GM21717 (cell line): Measurements from ENCODE around the gene DBX2.
"Not testable (repeated sequence)": the region's sequence is repeated elsewhere in the genome, so short reads cannot be mapped to it uniquely, and the experiment has no call there.

Experiments used
- ATAC-seq: cut with Tn5 transposase; IDR thresholded peaks from one replicate; pipeline ENCODE4 v1.9.1; 2021; ENCODE audit warnings: mild to moderate bottlenecking, moderate library complexity; ENCODE audit not compliant: unreplicated experiment

Gene DBX2

DNA sequence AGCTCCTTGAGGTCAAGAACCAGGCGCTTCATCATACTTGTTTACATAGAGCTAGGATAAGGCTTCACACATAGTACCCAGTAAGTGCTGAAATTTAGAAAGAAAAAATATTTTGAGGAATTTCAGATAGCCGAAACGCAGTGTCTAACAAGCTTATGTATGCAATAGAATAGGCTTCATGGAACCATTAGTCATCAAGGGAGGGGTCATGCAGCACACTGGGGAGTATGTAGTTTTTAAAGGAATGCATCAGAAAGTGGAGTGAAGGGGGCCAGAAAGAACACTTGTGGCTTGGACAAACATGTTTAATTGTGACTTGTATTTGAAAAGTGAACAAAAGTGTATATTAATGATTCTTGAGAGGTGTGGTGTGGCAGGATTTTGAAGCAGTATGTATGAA lies 38.1 kb downstream of the DBX2 start:
- no peak for ATAC-seq

DNA sequence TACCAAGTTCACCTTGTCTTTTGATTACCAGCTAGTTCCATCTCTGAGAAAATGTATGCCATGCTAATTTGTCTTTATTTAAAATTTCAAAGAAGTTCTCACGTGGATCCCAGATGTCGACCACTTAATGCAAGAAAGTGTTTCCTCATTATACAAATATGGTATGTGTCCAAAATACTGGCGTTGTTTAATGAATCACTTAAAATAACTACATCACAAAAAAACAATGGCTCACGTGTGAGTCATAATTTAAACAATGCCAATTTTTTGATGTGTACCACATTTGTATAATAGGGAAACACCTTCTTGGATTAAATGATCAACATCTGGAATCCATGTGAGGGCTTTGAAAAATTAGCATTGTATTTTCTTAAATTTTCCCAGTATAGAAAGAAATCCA lies 40.8 kb downstream of the DBX2 start:
- ATAC-seq, result no peak

DNA sequence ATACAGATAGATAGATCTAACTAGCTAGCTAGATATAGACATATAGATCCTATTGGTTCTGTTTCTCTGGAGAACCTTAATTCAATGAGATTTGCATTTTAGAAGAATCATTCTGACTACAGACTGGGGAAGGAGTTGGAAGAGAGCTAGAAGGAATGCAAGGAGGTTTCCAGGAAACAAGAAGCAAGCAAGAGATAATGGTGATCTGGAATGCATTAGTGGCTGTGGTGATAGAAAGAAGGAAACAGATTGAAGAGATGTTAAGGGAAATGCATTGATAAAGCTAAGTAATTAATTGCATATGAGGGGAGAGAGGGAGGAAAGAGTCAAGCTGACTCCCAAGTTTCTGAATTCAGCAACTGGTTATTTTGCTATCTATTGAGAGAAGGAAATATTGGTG lies 42.7 kb downstream of the DBX2 start:
- no peak for ATAC-seq

DNA sequence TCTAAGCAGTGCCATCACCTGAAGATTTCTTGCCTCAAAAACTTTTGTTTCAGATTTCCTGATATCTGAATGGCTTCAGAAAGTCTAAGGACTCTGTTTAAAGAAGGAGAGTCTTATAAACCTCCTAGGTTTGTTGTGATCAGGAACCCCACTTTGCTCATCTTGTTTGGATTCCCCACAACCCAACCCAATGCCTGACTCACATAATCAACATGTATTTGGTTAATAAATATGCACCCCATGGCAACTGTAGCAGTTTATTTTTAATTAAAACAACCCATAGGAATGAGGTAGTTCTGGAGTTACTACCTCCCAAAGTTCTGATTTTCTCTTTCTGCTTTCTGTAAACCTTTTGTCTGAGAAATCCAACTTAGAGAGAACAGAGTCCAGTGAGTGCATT lies 51.5 kb downstream of the DBX2 start:
- no peak for ATAC-seq

DNA sequence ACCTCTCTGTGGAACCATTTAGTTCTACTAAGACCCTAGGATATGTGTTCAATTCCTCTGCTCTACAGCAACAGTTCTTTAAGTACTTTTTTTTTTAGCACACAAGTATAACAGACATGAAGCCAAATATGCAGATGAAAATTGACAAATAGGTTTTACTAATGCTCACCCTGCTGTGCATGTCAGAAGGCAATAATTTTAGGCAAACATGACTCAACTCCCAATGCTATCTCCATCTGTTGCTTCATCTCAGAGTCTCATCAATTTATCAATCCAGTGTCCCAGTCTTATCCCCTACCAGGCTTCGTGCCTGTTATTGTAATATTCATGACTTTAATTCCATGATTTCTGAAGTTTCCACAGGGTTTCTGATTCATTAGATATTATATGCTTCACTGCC lies 57.7 kb downstream of the DBX2 start:
- ATAC-seq, result no peak

DNA sequence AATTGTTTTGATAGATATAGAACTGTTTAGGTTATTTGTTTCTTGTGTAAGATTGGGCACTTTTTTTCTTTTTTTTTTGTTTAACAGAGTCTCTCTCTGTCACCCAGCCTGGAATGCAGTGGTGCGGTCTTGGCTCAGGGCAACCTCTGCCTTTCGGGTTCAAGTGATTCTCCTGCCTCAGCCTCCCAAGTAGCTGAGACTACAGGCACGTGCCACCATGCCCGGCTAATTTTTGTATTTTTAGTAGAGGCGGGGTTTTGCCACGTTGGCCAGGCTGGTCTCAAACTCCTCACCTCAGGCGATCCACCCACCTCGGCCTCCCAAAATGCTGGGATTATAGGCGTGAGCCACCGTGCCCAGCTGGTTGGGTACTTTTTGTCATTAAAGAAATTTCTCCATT lies 66.0 kb downstream of the DBX2 start:
- not testable (repeated sequence) for ATAC-seq

DNA sequence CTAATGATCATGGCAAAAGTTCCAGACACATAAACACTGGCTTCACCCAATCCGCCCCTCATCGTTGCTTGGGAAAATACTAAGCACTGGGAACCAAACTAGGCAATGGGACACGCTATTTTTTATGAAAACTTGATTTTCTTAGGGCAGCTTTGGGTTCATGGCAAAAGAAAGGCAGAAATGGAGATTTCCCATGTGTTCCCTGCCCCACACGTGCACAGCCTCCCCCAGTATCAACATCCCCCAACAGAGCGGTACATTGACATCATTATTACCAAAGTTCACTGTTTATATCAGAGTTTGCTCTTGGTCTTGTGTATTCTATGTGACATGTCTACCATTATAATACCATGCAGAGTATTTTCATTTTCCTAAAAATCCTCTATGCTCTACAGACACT lies 71.0 kb downstream of the DBX2 start:
- ATAC-seq, result no peak

DNA sequence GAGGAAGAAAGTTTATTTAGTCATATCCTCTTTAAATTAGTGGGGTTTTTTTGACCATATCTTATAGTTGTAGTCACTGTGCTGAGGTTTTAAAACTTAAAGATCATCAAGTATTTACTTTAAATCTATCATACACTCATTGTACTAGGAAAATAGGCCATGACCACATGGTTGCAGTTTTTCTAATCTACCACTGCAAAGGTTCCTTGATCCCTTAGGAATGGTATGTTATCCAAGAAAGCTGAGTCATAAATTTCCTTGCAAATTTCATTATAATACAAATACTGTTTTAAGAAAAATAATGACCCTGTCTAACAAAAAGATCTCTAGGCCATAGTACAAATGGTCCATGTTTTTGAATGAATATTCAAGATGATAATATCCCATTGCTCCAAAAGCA lies 74.7 kb downstream of the DBX2 start:
- ATAC-seq, result no peak

DNA sequence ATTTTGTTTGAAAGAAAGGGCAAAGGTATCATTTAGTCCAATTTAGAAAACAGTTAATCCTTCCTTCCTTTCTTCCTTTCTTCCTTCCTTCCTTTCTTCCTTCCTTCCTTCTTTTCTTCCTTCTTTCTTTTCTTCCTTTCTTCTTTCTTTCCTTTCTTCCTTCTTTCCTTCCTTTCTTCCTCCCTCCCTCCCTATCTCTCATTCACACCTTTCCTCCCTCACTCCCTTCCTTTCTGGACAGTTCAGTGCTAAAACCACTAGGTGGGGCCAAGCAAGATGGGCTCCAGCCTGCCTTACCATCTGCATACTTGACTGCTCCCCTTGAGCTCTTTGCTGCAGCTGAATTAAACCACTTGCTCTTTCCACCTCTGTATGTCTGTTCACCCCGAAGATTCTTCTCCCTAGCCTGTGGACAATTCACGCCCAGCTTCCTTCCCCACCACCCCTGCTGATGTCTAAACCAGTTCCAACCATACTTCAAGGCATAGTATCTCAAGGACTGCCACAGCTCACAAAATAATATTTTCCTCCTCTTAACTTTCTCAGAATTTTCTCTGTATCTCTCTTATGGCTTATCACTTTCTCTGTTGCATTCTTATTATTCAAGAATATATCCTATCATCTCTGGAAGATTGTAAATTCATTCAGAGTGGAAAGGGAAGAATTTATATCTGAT lies 78.0 kb downstream of the DBX2 start:
- ATAC-seq, result no peak

DNA sequence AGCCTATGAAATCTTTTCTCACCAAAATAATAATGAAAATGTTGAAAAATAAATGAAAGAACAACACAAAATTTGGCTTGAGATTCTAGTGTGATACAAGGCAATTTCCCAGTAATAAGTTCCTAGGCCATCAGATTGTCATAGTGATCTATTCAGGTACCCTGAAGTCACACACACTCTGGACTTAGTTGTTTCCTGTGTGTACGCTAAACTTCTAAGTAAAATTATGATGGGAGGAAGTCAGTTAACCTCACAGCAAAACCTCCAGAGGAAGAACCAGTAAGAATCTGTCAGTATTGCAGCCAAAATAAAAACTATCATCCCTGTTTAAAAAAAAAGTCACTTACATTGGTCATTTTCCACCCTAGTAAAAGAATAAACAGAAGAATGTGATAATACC lies 81.9 kb downstream of the DBX2 start:
- no peak for ATAC-seq
